ENCODE measurements around the gene TMED1. TPM values are rescaled to one million over a fixed set of nuclear protein-coding genes. Genes with fewer than 3 reads are reported as not detected.
A peak's percentile ranks its signal among the peaks of the same experiment; 100 is the strongest.

The TMED1 gene
- total RNA-seq, 1 donor from 2014 or later = 25.0 TPM

- Histone ChIP-seq H3K36me3 (peaks cover 63 to 96% of the 10 kb centered on the region in 2 donors), H3K4me1 (no peaks in the 10 kb centered on the region)
- TF ChIP-seq CTCF (IDR thresholded peaks at IDR 0.05) = no peak
Observed at GRCh38 chr19:10789866-10790265, 46.1 kb downstream of the TMED1 start.

GRCh38 chr19:10788146-10788545, 47.9 kb downstream of the TMED1 start:
- Histone ChIP-seq H3K27ac (no peak overlapping the region), H3K9me3 (no peaks in the 10 kb centered on the region), H3K36me3 (peaks cover 64 to 97% of the 10 kb centered on the region in 2 donors), H3K27me3 (no peaks in the 10 kb centered on the region), H3K4me3 (no peak overlapping the region), H3K4me1 (no peaks in the 10 kb centered on the region)
- no peak for TF ChIP-seq CTCF (IDR thresholded peaks at IDR 0.05)
- no peak for DNase-seq (ENCODE audit: low spot score in 2 of 2)
- intact Hi-C loops (cut with DNase I) = no loop called here

More at GRCh38 chr19:10789866-10790265, 46.1 kb downstream of the TMED1 start:
- no peaks in the 10 kb centered on the region for H3K9me3 ChIP-seq
- no peak for DNase-seq (ENCODE audit: low spot score in 2 of 2)
- intact Hi-C loops (cut with DNase I) = no loop called here
- H3K27ac ChIP-seq = no peak overlapping the region
- no peak overlapping the region for H3K4me3 ChIP-seq
- H3K27me3 ChIP-seq = no peaks in the 10 kb centered on the region

DNA sequence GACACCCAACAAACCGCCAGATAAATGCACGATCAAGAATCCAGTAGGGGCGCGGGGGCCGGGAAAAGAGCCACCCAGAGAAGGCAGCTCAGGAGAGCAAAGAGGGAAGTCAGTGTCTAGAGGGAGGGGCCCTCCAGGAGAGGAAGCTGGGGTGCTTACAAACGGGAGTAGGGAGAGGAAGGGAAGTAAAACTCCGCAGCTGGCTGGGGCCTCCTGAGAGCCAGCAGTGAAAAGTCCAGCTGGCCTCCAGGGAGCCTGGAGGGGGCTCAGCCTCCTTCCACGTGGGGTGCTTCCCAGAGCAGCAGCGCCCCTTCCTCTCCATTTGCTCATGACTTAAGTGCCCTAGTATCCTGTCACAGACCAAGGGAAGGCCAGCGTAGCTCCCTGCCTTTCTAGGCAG, 51.8 kb downstream of the TMED1 start:
- no peak for TF ChIP-seq CTCF (IDR thresholded peaks at IDR 0.05)
- Histone ChIP-seq H3K4me3 (no peak overlapping the region), H3K4me1 (no peaks in the 10 kb centered on the region), H3K9me3 (no peaks in the 10 kb centered on the region), H3K27ac (no peak overlapping the region), H3K27me3 (no peaks in the 10 kb centered on the region), H3K36me3 (peaks cover 75 to 93% of the 10 kb centered on the region in 2 donors)
- peak; percentile 39 to 70 for DNase-seq (ENCODE audit: low spot score in 2 of 2)
- intact Hi-C loops (cut with DNase I) = no loop called here

DNA sequence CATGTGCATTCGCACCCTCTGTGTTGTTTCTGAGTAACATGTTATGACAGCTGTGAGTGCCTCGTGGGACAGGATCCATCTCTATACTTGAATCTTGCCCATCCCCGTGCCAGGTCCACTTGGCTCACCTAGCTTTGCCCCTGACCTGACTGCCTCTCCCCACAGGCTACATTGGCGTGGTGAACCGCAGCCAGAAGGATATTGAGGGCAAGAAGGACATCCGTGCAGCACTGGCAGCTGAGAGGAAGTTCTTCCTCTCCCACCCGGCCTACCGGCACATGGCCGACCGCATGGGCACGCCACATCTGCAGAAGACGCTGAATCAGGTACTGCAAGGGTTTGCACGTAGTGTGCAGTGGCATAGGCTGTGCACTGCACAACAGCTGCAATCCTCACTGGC, 53.2 kb downstream of the TMED1 start:
- TF ChIP-seq CTCF (IDR thresholded peaks at IDR 0.05) = no peak
- Histone ChIP-seq H3K4me1 (no peaks in the 10 kb centered on the region), H3K4me3 (no peak overlapping the region), H3K27ac (no peak overlapping the region), H3K9me3 (no peaks in the 10 kb centered on the region), H3K36me3 (peaks cover 71 to 93% of the 10 kb centered on the region in 2 donors), H3K27me3 (no peaks in the 10 kb centered on the region)
- no peak for DNase-seq (ENCODE audit: low spot score in 2 of 2)
- intact Hi-C loops (cut with DNase I) = no loop called here

Other genes starting within 250 kb of the TMED1 start
- gene AP1M2, start 248.9 kb downstream of the TMED1 start, total RNA-seq = not detected
- 354 TPM for gene SLC44A2, start 210.7 kb downstream of the TMED1 start, total RNA-seq
- gene ILF3, start 181.9 kb downstream of the TMED1 start, total RNA-seq = 168 TPM
- 36.8 TPM for gene QTRT1, start 134.8 kb downstream of the TMED1 start, total RNA-seq
- gene DNM2, start 118.1 kb downstream of the TMED1 start, total RNA-seq = 113 TPM
- not detected for gene C19orf38, start 12.2 kb upstream of the TMED1 start, total RNA-seq
- gene CARM1, start 35.3 kb upstream of the TMED1 start, total RNA-seq = 22.9 TPM
- gene YIPF2, start 92.4 kb upstream of the TMED1 start, total RNA-seq = 139 TPM
- 66.9 TPM for gene TIMM29, start 92.6 kb upstream of the TMED1 start, total RNA-seq
- 89.5 TPM for gene SMARCA4, start 124.8 kb upstream of the TMED1 start, total RNA-seq

Data from ascending aorta (tissue), 2 donors.